CD4-positive, alpha-beta T cell (primary cell): ENCODE measurements around the gene ACVR2B. TPM values are rescaled to one million over a fixed set of nuclear protein-coding genes. Genes with fewer than 3 reads are reported as not detected.

Source experiments
- ATAC-seq: fragments of 200-7000 bp; cut with Tn5 transposase; one replicate; pipeline ENCODE4 v1.10.0; 2022; ENCODE audit warnings: mild to moderate bottlenecking; ENCODE audit not compliant: poor library complexity
- CTCF ChIA-PET: fragments of 350-600 bp; sonication (Branson Sonifier 250); formaldehyde crosslinking; loops from one replicate; lab custom pipeline; 2021; ENCODE audit warnings: antibody characterized with exemption, inconsistent platforms; lab: Charles Lee
- POLR2A ChIA-PET: fragments of 350-600 bp; sonication (Branson Sonifier 250); formaldehyde crosslinking; loops from one replicate; lab custom pipeline; 2021; ENCODE audit warnings: antibody characterized with exemption, inconsistent platforms; lab: Charles Lee
- DNase-seq, 14 experiments: peaks; one replicate each; pipeline ENCODE4 v3.0.0-alpha.2; 2013 to 2020; ENCODE audit warnings: mixed read lengths in 2 of 14
- H3K27ac ChIP-seq, 2 donors: one replicate each; pipeline versions ENCODE4 v1.5.1 to v1.7.0; 2013; ENCODE audit warnings: low read length in 2 of 2, low read depth in 1 of 2, mild to moderate bottlenecking in 1 of 2
- H3K27me3 ChIP-seq, 2 experiments: 1 replicate in 1 of 2; 2 replicates in 1 of 2; pipeline versions ENCODE4 v1.6.1 to v1.7.0; 2013; ENCODE audit warnings: low read length in 2 of 2, control low read depth in 1 of 2, mild to moderate bottlenecking in 1 of 2, moderate library complexity in 1 of 2; ENCODE audit not compliant: insufficient read depth in 2 of 2, control insufficient read depth in 1 of 2
- H3K36me3 ChIP-seq: one replicate; pipeline ENCODE4 v1.6.1; 2013; ENCODE audit warnings: low read length, control low read depth; ENCODE audit not compliant: insufficient read depth
- H3K4me1 ChIP-seq: one replicate; pipeline ENCODE4 v1.6.1; 2013; ENCODE audit warnings: low read length, control low read depth; ENCODE audit not compliant: insufficient read depth
- H3K4me3 ChIP-seq: one replicate; pipeline ENCODE4 v1.5.1; 2013; ENCODE audit warnings: mild to moderate bottlenecking, low read length, moderate library complexity
- H3K9me3 ChIP-seq, 2 experiments: 1 replicate in 1 of 2; 2 replicates in 1 of 2; pipeline versions ENCODE4 v1.6.1 to v1.7.0; 2013; ENCODE audit warnings: low read length in 2 of 2, mild to moderate bottlenecking in 2 of 2, control low read depth in 1 of 2, moderate library complexity in 1 of 2; ENCODE audit not compliant: control insufficient read depth in 1 of 2, insufficient read depth in 1 of 2
- H3K27ac Mint-ChIP-seq: one replicate; pipeline ENCODE4 v1.8.0; 2020; ENCODE audit warnings: mixed read lengths
- H3K27me3 Mint-ChIP-seq: one replicate; pipeline ENCODE4 v1.8.0; 2021; ENCODE audit warnings: mixed read lengths
- H3K36me3 Mint-ChIP-seq: one replicate; pipeline ENCODE4 v1.8.0; 2021; ENCODE audit warnings: low read depth, mixed read lengths
- H3K4me1 Mint-ChIP-seq: one replicate; pipeline ENCODE4 v1.8.0; 2021; ENCODE audit warnings: low read depth, mixed read lengths
- H3K4me3 Mint-ChIP-seq: one replicate; pipeline ENCODE4 v1.8.0; 2020; ENCODE audit warnings: mild to moderate bottlenecking, mixed read lengths
- H3K9me3 Mint-ChIP-seq: one replicate; pipeline ENCODE4 v1.8.0; 2020; ENCODE audit warnings: mixed read lengths
- intact Hi-C, 2 experiments: fragments of 100-400 bp; cut with DNase I in 1 of 2; cut with micrococcal nuclease in 1 of 2; formaldehyde crosslinking; loops; one replicate each; pipeline versions ENCODE4 v1.15.1 to v1.9.0; 2023 to 2025; cut with DNase I, micrococcal nuclease
- total RNA-seq, 174 experiments: library from RNA in 2 of 174; stranded (reverse) in 2 of 174; gene quantifications; one replicate each; pipeline ENCODE4 v1.2.3 and lab custom pipeline; 2021 to 2026
- TF ChIP-seq, protein P1 (sequence below): fragments of 200-600 bp; IDR thresholded peaks from one replicate; pipeline ENCODE4 v1.8.0; 2022; ENCODE audit warnings: antibody characterized with exemption, mild to moderate bottlenecking

Gene ACVR2B
- total RNA-seq, 2 experiments from 2014 or later, result 3.6 to 4.3 TPM

DNA sequence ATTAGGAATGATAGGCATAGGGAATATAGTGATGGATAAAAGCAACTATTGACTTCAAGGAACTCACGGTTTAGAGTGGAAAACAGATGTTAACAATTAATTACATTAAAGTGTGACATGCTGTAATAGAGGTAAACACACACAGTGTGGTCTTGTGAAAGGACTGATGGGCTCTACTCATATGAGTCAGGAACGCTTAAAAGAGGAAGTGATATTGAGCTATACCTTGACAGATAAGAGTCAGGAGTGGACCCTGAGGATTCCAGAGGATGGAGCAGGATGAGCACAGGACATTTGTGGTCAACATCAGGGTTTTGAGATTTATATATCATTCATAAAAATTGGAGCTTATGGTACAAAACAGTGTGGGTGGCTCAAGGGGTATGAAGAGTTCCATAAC lies 53.4 kb downstream of the ACVR2B start:
- TF ChIP-seq, protein P1, sequence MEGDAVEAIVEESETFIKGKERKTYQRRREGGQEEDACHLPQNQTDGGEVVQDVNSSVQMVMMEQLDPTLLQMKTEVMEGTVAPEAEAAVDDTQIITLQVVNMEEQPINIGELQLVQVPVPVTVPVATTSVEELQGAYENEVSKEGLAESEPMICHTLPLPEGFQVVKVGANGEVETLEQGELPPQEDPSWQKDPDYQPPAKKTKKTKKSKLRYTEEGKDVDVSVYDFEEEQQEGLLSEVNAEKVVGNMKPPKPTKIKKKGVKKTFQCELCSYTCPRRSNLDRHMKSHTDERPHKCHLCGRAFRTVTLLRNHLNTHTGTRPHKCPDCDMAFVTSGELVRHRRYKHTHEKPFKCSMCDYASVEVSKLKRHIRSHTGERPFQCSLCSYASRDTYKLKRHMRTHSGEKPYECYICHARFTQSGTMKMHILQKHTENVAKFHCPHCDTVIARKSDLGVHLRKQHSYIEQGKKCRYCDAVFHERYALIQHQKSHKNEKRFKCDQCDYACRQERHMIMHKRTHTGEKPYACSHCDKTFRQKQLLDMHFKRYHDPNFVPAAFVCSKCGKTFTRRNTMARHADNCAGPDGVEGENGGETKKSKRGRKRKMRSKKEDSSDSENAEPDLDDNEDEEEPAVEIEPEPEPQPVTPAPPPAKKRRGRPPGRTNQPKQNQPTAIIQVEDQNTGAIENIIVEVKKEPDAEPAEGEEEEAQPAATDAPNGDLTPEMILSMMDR, result no peak
- H3K27me3 Mint-ChIP-seq, result no peaks in the 10 kb centered on the region
- CTCF ChIA-PET, result no interaction called here
- ATAC-seq (no peak), DNase-seq (no peak)
- Histone ChIP-seq H3K27me3 (no peaks in the 10 kb centered on the region), H3K27ac (no peak overlapping the region), H3K4me3 (no peak overlapping the region), H3K36me3 (peaks cover 41% of the 10 kb centered on the region), H3K9me3 (no peaks in the 10 kb centered on the region), H3K4me1 (no peaks in the 10 kb centered on the region)
- intact Hi-C loops, result no loop called here
- no peaks in the 10 kb centered on the region for H3K4me1 Mint-ChIP-seq
- POLR2A ChIA-PET, result no interaction called here
- H3K27ac Mint-ChIP-seq, result peak overlapping the region; percentile 11
- H3K4me3 Mint-ChIP-seq, result no peak overlapping the region
- H3K36me3 Mint-ChIP-seq, result peaks cover 86% of the 10 kb centered on the region
- H3K9me3 Mint-ChIP-seq, result no peaks in the 10 kb centered on the region

DNA sequence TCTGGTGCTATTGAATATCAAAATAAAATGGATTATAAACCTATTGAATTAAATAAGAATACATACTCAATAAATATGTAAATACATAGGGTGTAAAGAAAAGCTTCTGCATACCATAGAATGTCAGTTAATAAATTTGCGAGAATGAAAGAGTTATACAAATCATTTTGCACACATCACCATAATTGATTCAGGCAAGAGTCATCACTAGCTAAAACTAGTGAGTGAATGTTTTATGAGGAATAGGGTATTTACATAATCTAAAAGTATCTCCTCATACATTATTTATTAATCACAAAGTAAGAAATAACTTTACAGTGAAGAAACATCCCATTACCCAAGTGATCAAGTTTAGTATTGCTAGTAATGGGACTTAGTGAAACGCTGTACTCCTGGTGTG lies 56.0 kb downstream of the ACVR2B start:
- Mint-ChIP-seq H3K4me3 (no peak overlapping the region), H3K4me1 (no peaks in the 10 kb centered on the region), H3K36me3 (peaks cover 87% of the 10 kb centered on the region), H3K27ac (no peak overlapping the region), H3K9me3 (no peaks in the 10 kb centered on the region), H3K27me3 (no peaks in the 10 kb centered on the region)
- no peak for ATAC-seq
- CTCF ChIA-PET, result interaction anchor here (3.1 kb wide), 1 partner anchor 12 kb away, joined by 11 read pairs; no protein-coding TSS in a partner anchor
- Histone ChIP-seq H3K27me3 (no peaks in the 10 kb centered on the region), H3K27ac (no peak overlapping the region), H3K9me3 (no peaks in the 10 kb centered on the region), H3K4me3 (no peak overlapping the region), H3K4me1 (no peaks in the 10 kb centered on the region), H3K36me3 (peaks cover 41% of the 10 kb centered on the region)
- TF ChIP-seq, protein P1, result no peak
- POLR2A ChIA-PET, result interaction anchor here (1.4 to 1.8 kb wide), 2 partner anchors 11 to 141 kb away, joined by 4 to 6 read pairs; no protein-coding TSS in a partner anchor
- DNase-seq, result no peak
- intact Hi-C loops, result no loop called here

DNA sequence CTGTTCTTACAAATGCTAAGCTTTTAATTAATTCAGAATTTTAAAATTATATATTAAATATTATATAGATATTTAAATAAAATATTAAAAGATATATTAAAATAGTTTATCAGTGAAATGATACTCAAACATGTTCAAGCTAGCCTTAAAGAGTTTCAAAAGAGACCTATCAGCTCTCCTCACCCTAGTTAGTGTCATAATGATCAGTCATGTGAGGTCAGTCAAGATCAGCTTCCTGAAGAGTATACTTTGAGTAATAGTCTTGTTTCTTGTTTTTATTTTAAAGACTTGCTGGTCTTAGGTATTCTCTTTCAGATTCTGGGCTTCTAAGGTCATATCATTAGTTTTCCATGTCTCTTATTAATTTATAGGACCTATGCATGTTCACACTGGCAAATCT lies 56.9 kb downstream of the ACVR2B start:
- intact Hi-C loops, result no loop called here
- CTCF ChIA-PET, result interaction anchor here (1.0 to 3.1 kb wide), 2 partner anchors 11 to 15 kb away, joined by 3 to 11 read pairs; partner anchors contain the start of gene EXOG
- POLR2A ChIA-PET, result interaction anchor here (1.4 to 1.8 kb wide), 2 partner anchors 10 to 141 kb away, joined by 4 to 6 read pairs; no protein-coding TSS in a partner anchor

More for the DNA sequence above, 56.9 kb downstream of the ACVR2B start:
- DNase-seq (no peak), ATAC-seq (no peak)
- H3K4me1 Mint-ChIP-seq, result no peaks in the 10 kb centered on the region
- Histone ChIP-seq H3K4me1 (no peaks in the 10 kb centered on the region), H3K4me3 (no peak overlapping the region), H3K36me3 (peaks cover 40% of the 10 kb centered on the region), H3K27ac (no peak overlapping the region), H3K27me3 (no peaks in the 10 kb centered on the region), H3K9me3 (no peaks in the 10 kb centered on the region)
- no peak overlapping the region for H3K27ac Mint-ChIP-seq
- H3K27me3 Mint-ChIP-seq, result no peaks in the 10 kb centered on the region
- TF ChIP-seq, protein P1, result no peak
- H3K9me3 Mint-ChIP-seq, result no peaks in the 10 kb centered on the region
- H3K36me3 Mint-ChIP-seq, result peaks cover 80% of the 10 kb centered on the region
- no peak overlapping the region for H3K4me3 Mint-ChIP-seq
